HEK293T (cell line): ENCODE measurements around the gene PPP1R26.
"Not testable (repeated sequence)": the region's sequence is repeated elsewhere in the genome, so short reads cannot be mapped to it uniquely, and the experiment has no call there.

Experiments used
- CTCF ChIA-PET: fragments of 350-600 bp; formaldehyde crosslinking; extraction: SDS; loops from one replicate; lab custom pipeline; 2021; ENCODE audit warnings: antibody characterized with exemption, inconsistent platforms; lab: Yijun Ruan, JAX
- POLR2A ChIA-PET: fragments of 350-600 bp; formaldehyde crosslinking; extraction: SDS; loops from one replicate; lab custom pipeline; 2020; ENCODE audit warnings: antibody characterized with exemption, inconsistent platforms; lab: Yijun Ruan, JAX
- DNase-seq: peaks from one replicate; pipeline ENCODE4 v3.0.0; 2012; ENCODE audit warnings: mixed read lengths; ENCODE audit errors: extremely low spot score
- ARNT ChIP-seq: fragments of 450-650 bp; IDR thresholded peaks from 2 replicates; pipeline ENCODE4 v1.6.1; 2017; ENCODE audit warnings: mild to moderate bottlenecking
- BHLHE40 ChIP-seq: fragments of 450-650 bp; IDR thresholded peaks from 2 replicates; pipeline ENCODE4 v1.6.1; 2016; ENCODE audit warnings: mild to moderate bottlenecking, moderate library complexity, borderline replicate concordance
- CTBP1 ChIP-seq: fragments of 450-650 bp; IDR thresholded peaks from 2 replicates; pipeline ENCODE4 v1.6.1; 2016; ENCODE audit warnings: borderline replicate concordance
- ELF4 ChIP-seq: fragments of 450-650 bp; IDR thresholded peaks from 2 replicates; pipeline ENCODE4 v1.6.1; 2017; ENCODE audit warnings: antibody characterized with exemption
- FOXA1 ChIP-seq: fragments of 450-650 bp; IDR thresholded peaks from 2 replicates; pipeline ENCODE4 v1.6.1; 2016; ENCODE audit warnings: mild to moderate bottlenecking
- FOXK2 ChIP-seq: fragments of 450-650 bp; IDR thresholded peaks from 2 replicates; pipeline ENCODE4 v1.6.1; 2016; ENCODE audit warnings: mild to moderate bottlenecking
- FOXM1 ChIP-seq: fragments of 450-650 bp; IDR thresholded peaks from 2 replicates; pipeline ENCODE4 v1.6.1; 2017; ENCODE audit warnings: mild to moderate bottlenecking, borderline replicate concordance
- HDGF ChIP-seq: fragments of 450-650 bp; IDR thresholded peaks from 2 replicates; pipeline ENCODE4 v1.6.1; 2017; ENCODE audit warnings: antibody characterized with exemption, borderline replicate concordance
- L3MBTL2 ChIP-seq: fragments of 450-650 bp; conservative IDR thresholded peaks from 2 replicates; pipeline ENCODE4 v1.6.1; 2016; ENCODE audit warnings: mild to moderate bottlenecking
- LEF1 ChIP-seq: fragments of 450-650 bp; IDR thresholded peaks from 2 replicates; pipeline ENCODE4 v1.6.1; 2017; ENCODE audit warnings: mild to moderate bottlenecking, borderline replicate concordance
- NFRKB ChIP-seq: fragments of 450-650 bp; IDR thresholded peaks from 2 replicates; pipeline ENCODE4 v1.6.1; 2016; ENCODE audit warnings: mild to moderate bottlenecking, moderate library complexity
- PKNOX1 ChIP-seq: fragments of 450-650 bp; IDR thresholded peaks from 2 replicates; pipeline ENCODE4 v1.6.1; 2016
- SP1 ChIP-seq: fragments of 450-650 bp; IDR thresholded peaks from 2 replicates; pipeline ENCODE4 v1.6.1; 2017
- SUZ12 ChIP-seq: fragments of 450-650 bp; IDR thresholded peaks from 2 replicates; pipeline ENCODE4 v1.6.1; 2016; ENCODE audit warnings: mild to moderate bottlenecking
- TARDBP ChIP-seq: fragments of 450-650 bp; IDR thresholded peaks from 2 replicates; pipeline ENCODE4 v1.6.1; 2016
- ZNF384 ChIP-seq: fragments of 450-650 bp; IDR thresholded peaks from 2 replicates; pipeline ENCODE4 v1.6.1; 2016

Gene PPP1R26

DNA sequence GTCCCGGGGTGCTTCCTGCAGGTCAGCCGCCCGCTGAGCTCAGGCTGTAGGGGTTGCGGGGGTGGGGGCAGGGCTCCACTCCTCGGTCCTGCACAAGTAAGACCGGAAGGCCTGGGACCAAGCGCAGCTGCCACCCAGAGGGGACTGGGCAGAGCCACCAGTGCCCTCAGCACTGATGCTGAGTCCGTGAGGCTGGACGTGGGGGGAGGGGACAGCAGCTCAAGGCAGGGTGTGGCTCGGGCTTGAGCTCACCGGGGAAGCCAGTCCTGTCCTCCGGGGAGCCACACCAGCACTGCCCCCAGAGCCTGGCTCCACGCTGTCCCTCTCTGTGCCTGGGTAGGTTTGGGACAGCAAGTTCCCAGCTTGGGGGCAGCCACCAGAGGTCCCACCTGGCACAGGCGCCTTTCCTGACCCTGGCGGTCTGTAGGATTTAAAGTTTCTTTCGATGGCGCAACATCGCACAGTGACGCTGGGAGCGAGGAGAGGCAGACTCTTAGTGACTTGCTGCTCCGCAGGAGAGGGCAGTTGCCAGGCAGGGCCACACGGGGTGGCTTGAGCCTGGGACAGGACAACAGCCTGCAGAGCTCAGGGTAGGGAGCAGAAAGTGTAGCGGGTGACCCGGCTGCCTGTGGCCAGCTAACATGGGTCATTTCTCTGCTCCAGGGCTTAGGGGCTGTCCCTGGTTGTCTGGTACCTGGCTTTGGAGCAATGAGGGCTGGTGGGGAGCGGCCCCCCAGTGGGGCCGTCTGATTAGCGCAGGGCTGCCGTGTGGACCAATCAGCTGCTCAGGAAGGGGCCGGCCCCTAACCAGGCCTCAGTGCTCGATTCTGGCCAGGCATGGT lies 47.4 kb downstream of the PPP1R26 start:
- POLR2A ChIA-PET = no interaction called here
- TF ChIP-seq SP1 (no peak), ELF4 (no peak), SUZ12 (no peak), LEF1 (no peak), FOXK2 (no peak), CTBP1 (no peak), L3MBTL2 (no peak), NFRKB (no peak), ZNF384 (no peak), BHLHE40 (no peak), ARNT (no peak), TARDBP (no peak), PKNOX1 (no peak), FOXA1 (no peak)
- no peak for DNase-seq
- CTCF ChIA-PET = no interaction called here

DNA sequence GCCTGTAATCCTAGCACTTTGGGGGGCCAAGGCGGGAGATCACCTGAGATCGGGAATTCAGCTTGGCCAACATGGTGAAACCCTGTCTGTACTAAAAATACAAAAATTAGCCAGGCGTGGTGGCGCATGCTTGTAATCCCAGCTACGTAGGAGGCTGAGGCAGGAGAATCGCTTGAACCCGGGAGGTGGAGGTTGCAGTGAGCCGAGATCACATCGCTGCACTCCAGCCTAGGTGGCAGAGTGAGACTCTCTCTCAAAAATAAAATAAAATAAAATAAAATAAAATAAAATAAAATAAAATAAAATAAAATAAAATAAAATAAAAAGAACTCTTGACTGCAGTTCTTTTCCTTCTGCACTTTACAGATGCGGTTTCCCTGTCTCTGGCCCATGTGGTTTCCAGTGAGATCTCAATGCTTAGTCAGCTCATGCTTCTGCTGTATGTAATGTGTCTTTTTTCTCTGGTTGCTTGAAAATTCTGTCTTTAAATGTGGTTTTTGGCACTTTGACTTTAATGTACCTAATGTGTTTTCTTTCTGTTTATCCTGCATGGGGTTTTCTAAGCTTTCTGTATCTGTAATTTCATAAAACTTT lies 49.4 kb downstream of the PPP1R26 start:
- CTCF ChIA-PET, DNase-seq, POLR2A ChIA-PET: not testable (repeated sequence)

GRCh38 chr9:135530146-135530545 lies 50.6 kb downstream of the PPP1R26 start:
- CTCF ChIA-PET = interaction anchor here (0.7 kb wide), 1 partner anchor 199 kb away, joined by 3 read pairs; no protein-coding TSS in a partner anchor

DNA sequence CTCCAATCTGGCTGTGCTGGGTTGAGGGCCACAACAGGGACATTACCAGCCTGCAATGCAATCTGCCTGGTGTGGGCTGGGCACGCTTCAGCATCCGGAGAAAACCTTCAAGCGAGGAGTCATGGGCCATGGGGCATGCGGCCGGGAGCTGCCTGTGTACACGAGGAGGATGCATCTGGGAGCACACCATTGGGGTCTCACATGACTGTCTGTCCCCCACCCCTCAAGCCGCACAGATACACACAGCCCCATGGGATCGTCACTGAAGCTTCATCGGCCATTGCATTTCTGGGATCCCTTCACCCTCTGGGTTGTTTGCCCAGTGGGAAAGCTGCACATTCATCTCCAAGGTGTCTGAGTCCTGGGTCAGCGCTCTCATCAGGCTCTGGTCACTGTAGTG lies 51.5 kb downstream of the PPP1R26 start:
- CTCF ChIA-PET = no interaction called here
- POLR2A ChIA-PET = no interaction called here
- TF ChIP-seq FOXA1 (no peak), HDGF (no peak), CTBP1 (no peak), LEF1 (no peak), BHLHE40 (no peak), FOXK2 (no peak), ZNF384 (no peak), TARDBP (no peak), NFRKB (no peak), PKNOX1 (no peak), L3MBTL2 (no peak), FOXM1 (no peak), ARNT (no peak)

More at GRCh38 chr9:135530146-135530545, 50.6 kb downstream of the PPP1R26 start:
- POLR2A ChIA-PET = no interaction called here
- no peak for DNase-seq
- no peak for TF ChIP-seq CTBP1
- TF ChIP-seq HDGF = no peak
- no peak for TF ChIP-seq ELF4
- no peak for TF ChIP-seq SP1

GRCh38 chr9:135533113-135533512 lies 53.5 kb downstream of the PPP1R26 start:
- TF ChIP-seq HDGF (no peak), CTBP1 (no peak), L3MBTL2 (no peak), PKNOX1 (no peak), FOXM1 (no peak), BHLHE40 (no peak), ARNT (no peak), SP1 (no peak), TARDBP (no peak), FOXK2 (no peak), LEF1 (no peak), FOXA1 (no peak), SUZ12 (no peak), ELF4 (no peak), ZNF384 (no peak), NFRKB (no peak)
- no peak for DNase-seq
- ChIA-PET POLR2A (no interaction called here), CTCF (interaction anchor here (0.7 kb wide), 2 partner anchors 234 to 265 kb away, joined by 3 read pairs; no protein-coding TSS in a partner anchor)

More for the DNA sequence above, 51.5 kb downstream of the PPP1R26 start:
- no peak for DNase-seq

GRCh38 chr9:135533674-135534073 lies 54.1 kb downstream of the PPP1R26 start:
- DNase-seq = no peak
- TF ChIP-seq FOXM1 (no peak), BHLHE40 (no peak), PKNOX1 (no peak), ARNT (no peak), TARDBP (no peak), FOXA1 (no peak), LEF1 (no peak)
- CTCF ChIA-PET = interaction anchor here (0.7 kb wide), 1 partner anchor 264 kb away, joined by 3 read pairs; no protein-coding TSS in a partner anchor
- POLR2A ChIA-PET = no interaction called here

GRCh38 chr9:135534192-135534711 lies 54.7 kb downstream of the PPP1R26 start:
- DNase-seq, CTCF ChIA-PET, POLR2A ChIA-PET: not testable (repeated sequence)

GRCh38 chr9:135534826-135535225 lies 55.2 kb downstream of the PPP1R26 start:
- DNase-seq, POLR2A ChIA-PET: not testable (repeated sequence)
- CTCF ChIA-PET = interaction anchor here (0.7 kb wide), 1 partner anchor 115 kb away, joined by 3 read pairs; no protein-coding TSS in a partner anchor

- CTCF ChIA-PET = interaction anchor here (0.7 kb wide), 1 partner anchor 116 kb away, joined by 3 read pairs; no protein-coding TSS in a partner anchor
- POLR2A ChIA-PET = not testable (repeated sequence)
Measured at GRCh38 chr9:135535631-135536030, 56.0 kb downstream of the PPP1R26 start.

More at GRCh38 chr9:135535631-135536030, 56.0 kb downstream of the PPP1R26 start:
- not testable (repeated sequence) for DNase-seq
